A549 (cell line): ENCODE data around the gene TBX6.

ENCODE experiments used
- POLR2A ChIP-seq: IDR thresholded peaks from 2 replicates; pipeline ENCODE4 v1.6.1; 2012; ENCODE audit warnings: mild to moderate bottlenecking, low read length
- RAD21 ChIP-seq, 2 experiments: fragments of >200 bp in 1 of 2; sonication (Bioruptor Twin) in 1 of 2; formaldehyde crosslinking in 1 of 2; IDR thresholded peaks in 1 of 2; conservative IDR thresholded peaks in 1 of 2; 2 replicates in 1 of 2; 3 replicates in 1 of 2; pipeline ENCODE4 v1.6.1; 2012 to 2018; ENCODE audit warnings: inconsistent platforms in 1 of 2
- RNF2 ChIP-seq: fragments of 200-600 bp; sonication (generic); IDR thresholded peaks from 2 replicates; pipeline ENCODE4 v1.6.1; 2016; ENCODE audit warnings: low read depth, mild to moderate bottlenecking, antibody characterized with exemption, moderate library complexity, borderline replicate concordance
- USF2 ChIP-seq: fragments of 450-650 bp; IDR thresholded peaks from 2 replicates; pipeline ENCODE4 v1.6.1; 2014; ENCODE audit warnings: antibody characterized with exemption
- TF ChIP-seq, protein P1 (sequence below): fragments of >200 bp; sonication (Bioruptor Twin); formaldehyde crosslinking; IDR thresholded peaks from 3 replicates; pipeline ENCODE4 v1.5.1; 2016

GRCh38 chr16:30094541-30095165 lies 2.9 kb upstream of the TBX6 start:
- TF ChIP-seq, protein P1, sequence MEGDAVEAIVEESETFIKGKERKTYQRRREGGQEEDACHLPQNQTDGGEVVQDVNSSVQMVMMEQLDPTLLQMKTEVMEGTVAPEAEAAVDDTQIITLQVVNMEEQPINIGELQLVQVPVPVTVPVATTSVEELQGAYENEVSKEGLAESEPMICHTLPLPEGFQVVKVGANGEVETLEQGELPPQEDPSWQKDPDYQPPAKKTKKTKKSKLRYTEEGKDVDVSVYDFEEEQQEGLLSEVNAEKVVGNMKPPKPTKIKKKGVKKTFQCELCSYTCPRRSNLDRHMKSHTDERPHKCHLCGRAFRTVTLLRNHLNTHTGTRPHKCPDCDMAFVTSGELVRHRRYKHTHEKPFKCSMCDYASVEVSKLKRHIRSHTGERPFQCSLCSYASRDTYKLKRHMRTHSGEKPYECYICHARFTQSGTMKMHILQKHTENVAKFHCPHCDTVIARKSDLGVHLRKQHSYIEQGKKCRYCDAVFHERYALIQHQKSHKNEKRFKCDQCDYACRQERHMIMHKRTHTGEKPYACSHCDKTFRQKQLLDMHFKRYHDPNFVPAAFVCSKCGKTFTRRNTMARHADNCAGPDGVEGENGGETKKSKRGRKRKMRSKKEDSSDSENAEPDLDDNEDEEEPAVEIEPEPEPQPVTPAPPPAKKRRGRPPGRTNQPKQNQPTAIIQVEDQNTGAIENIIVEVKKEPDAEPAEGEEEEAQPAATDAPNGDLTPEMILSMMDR = no peak
- TF ChIP-seq RNF2 = no peak
- TF ChIP-seq RAD21 (conservative IDR thresholded peaks at IDR 0.05 in 1 of 2, IDR thresholded peaks at IDR 0.05 in 1 of 2) = no peak
- TF ChIP-seq USF2 = no peak
- no peak for TF ChIP-seq POLR2A
